Suprapubic skin (tissue), 4 donors: ENCODE results near the gene PELO.

Experiments
- CTCF ChIP-seq, 2 donors: fragments of 200-600 bp in 1 of 2; fragments of 450-650 bp in 1 of 2; sonication (generic) in 1 of 2; IDR thresholded peaks; one replicate each; pipeline ENCODE4 v1.5.1; 2016 to 2019; ENCODE audit warnings: antibody characterized with exemption in 2 of 2, mild to moderate bottlenecking in 1 of 2, moderate library complexity in 1 of 2
- EP300 ChIP-seq: sonication (generic); formaldehyde crosslinking; IDR thresholded peaks from one replicate; pipeline ENCODE4 v1.6.1; 2017; ENCODE audit warnings: antibody characterized with exemption
- POLR2A ChIP-seq, 2 donors: fragments of 450-650 bp; IDR thresholded peaks; one replicate each; pipeline ENCODE4 v1.6.1; 2017; ENCODE audit warnings: antibody characterized with exemption in 2 of 2, mild to moderate bottlenecking in 2 of 2, moderate library complexity in 2 of 2
- POLR2AphosphoS5 ChIP-seq, 3 donors: sonication (generic); formaldehyde crosslinking; IDR thresholded peaks; one replicate each; pipeline ENCODE4 v1.6.1; 2017; ENCODE audit warnings: antibody characterized with exemption in 3 of 3

DNA sequence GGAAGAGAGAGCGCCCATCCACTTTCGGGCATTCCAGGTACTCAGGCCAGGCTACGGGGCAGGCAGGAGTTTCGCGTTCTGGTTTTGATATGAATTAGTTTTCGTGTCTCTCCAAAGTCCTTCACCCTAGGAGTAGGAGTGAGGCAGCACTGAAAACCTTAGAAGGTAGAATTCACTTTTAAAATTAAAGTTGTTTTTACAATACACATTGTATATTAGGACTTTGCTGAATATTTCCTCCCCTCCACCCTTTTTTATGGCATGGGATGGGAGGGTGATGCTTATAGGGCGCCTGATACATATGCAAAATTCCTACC lies 747 bp downstream of the PELO start:
- TF ChIP-seq CTCF (IDR thresholded peaks at IDR 0.05) (no peak), POLR2A (IDR thresholded peaks at IDR 0.05) (no peak), POLR2AphosphoS5 (IDR thresholded peaks at IDR 0.05) (no peak), EP300 (no peak)
